ENCODE measurements around the gene PLA2G4A.

Gene PLA2G4A

GRCh38 chr1:186974774-186975181 lies 146.0 kb downstream of the PLA2G4A start:
- no peak for TF ChIP-seq CTCF (IDR thresholded peaks at IDR 0.05; ENCODE audit: low read depth, low read length)
- H3K4me1 ChIP-seq = no peaks in the 10 kb centered on the region
- peaks cover 11% of the 10 kb centered on the region; the same call in 1 of the 2 replicates for H3K27me3 ChIP-seq
- no peaks in the 10 kb centered on the region for H3K36me3 ChIP-seq
- no peak for DNase-seq
- no peak overlapping the region for H3K4me3 ChIP-seq (ENCODE audit: low read depth, low read length)
- no peaks in the 10 kb centered on the region for H3K9me3 ChIP-seq

GRCh38 chr1:186975220-186975619 lies 146.5 kb downstream of the PLA2G4A start:
- no peak for DNase-seq
- Histone ChIP-seq H3K36me3 (no peaks in the 10 kb centered on the region), H3K27me3 (peaks cover 11% of the 10 kb centered on the region; the same call in 1 of the 2 replicates), H3K9me3 (no peaks in the 10 kb centered on the region), H3K4me1 (no peaks in the 10 kb centered on the region), H3K4me3 (ENCODE audit: low read depth, low read length) (no peak overlapping the region)
- TF ChIP-seq CTCF (IDR thresholded peaks at IDR 0.05; ENCODE audit: low read depth, low read length) = no peak

- no peaks in the 10 kb centered on the region for H3K9me3 ChIP-seq
- peaks cover 21% of the 10 kb centered on the region for H3K27me3 ChIP-seq
- H3K36me3 ChIP-seq = no peaks in the 10 kb centered on the region
- no peak overlapping the region for H3K4me3 ChIP-seq (ENCODE audit: low read depth, low read length)
- no peak for DNase-seq
- no peaks in the 10 kb centered on the region for H3K4me1 ChIP-seq
- no peak for TF ChIP-seq CTCF (IDR thresholded peaks at IDR 0.05; ENCODE audit: low read depth, low read length)
Observed at GRCh38 chr1:186976700-186977099, 148.0 kb downstream of the PLA2G4A start.

GRCh38 chr1:186977266-186977957 lies 148.7 kb downstream of the PLA2G4A start:
- no peaks in the 10 kb centered on the region for H3K36me3 ChIP-seq
- H3K9me3 ChIP-seq = no peaks in the 10 kb centered on the region
- H3K4me1 ChIP-seq = no peaks in the 10 kb centered on the region
- DNase-seq = no peak
- TF ChIP-seq CTCF (IDR thresholded peaks at IDR 0.05; ENCODE audit: low read depth, low read length) = no peak
- peaks cover 29% of the 10 kb centered on the region for H3K27me3 ChIP-seq
- no peak overlapping the region for H3K4me3 ChIP-seq (ENCODE audit: low read depth, low read length)

GRCh38 chr1:186978596-186979556 lies 150.1 kb downstream of the PLA2G4A start:
- Histone ChIP-seq H3K27me3 (peaks cover 27% of the 10 kb centered on the region), H3K4me3 (ENCODE audit: low read depth, low read length) (no peak overlapping the region), H3K9me3 (no peaks in the 10 kb centered on the region), H3K36me3 (no peaks in the 10 kb centered on the region), H3K4me1 (no peaks in the 10 kb centered on the region)
- no peak for TF ChIP-seq CTCF (IDR thresholded peaks at IDR 0.05; ENCODE audit: low read depth, low read length)
- no peak for DNase-seq
